GM19239 (cell line): ENCODE measurements around the gene TECPR2.
"Not testable (repeated sequence)": the region's sequence is repeated elsewhere in the genome, so short reads cannot be mapped to it uniquely, and the experiment has no call there.

Source experiments
- DNase-seq: peaks from one replicate; pipeline ENCODE4 v3.0.0; 2011; ENCODE audit warnings: low spot score; ENCODE audit not compliant: insufficient read length
- FAIRE-seq: peaks from 2 replicates; lab custom pipeline; 2011; peaks lifted over from hg19 to GRCh38; lab: Jason Lieb, UNC

Gene TECPR2

GRCh38 chr14:102362545-102363181 lies at the start of gene TECPR2, which contains the start of gene CINP:
Gene TECPR2 (plus strand): TSS chr14:102362941. CDS start chr14:102376722, 13,781 bp downstream.
Gene CINP (minus strand): TSS chr14:102362890. CDS start chr14:102362851, 39 bp downstream.
- peak; percentile 88 for DNase-seq
- peak; percentile 92 for FAIRE-seq

GRCh38 chr14:102314242-102315011 lies 48.3 kb upstream of the TECPR2 start:
- FAIRE-seq: peak; percentile 64
- no peak for DNase-seq

GRCh38 chr14:102315121-102315520 lies 47.6 kb upstream of the TECPR2 start:
- DNase-seq (no peak), FAIRE-seq (no peak)

- FAIRE-seq: peak; percentile 11
- DNase-seq: no peak
Observed at GRCh38 chr14:102316338-102316742, 46.4 kb upstream of the TECPR2 start.

- FAIRE-seq: peak; percentile 92
- DNase-seq: peak; percentile 75
Observed at GRCh38 chr14:102316743-102317563, 45.8 kb upstream of the TECPR2 start.

GRCh38 chr14:102317564-102318248 lies 45.0 kb upstream of the TECPR2 start:
- FAIRE-seq (no peak), DNase-seq (no peak)

- no peak for FAIRE-seq
- no peak for DNase-seq
Observed at GRCh38 chr14:102318781-102319276, 43.9 kb upstream of the TECPR2 start.

GRCh38 chr14:102319351-102320032 lies 43.2 kb upstream of the TECPR2 start, which contains the start of gene ZNF839:
Gene ZNF839 (plus strand): TSS chr14:102319746. CDS start chr14:102319766, 20 bp downstream.
- FAIRE-seq (peak; percentile 75), DNase-seq (peak; percentile 96)

GRCh38 chr14:102320033-102320660 lies 42.6 kb upstream of the TECPR2 start:
- peak; percentile 84 for FAIRE-seq

GRCh38 chr14:102320671-102321455 lies 41.9 kb upstream of the TECPR2 start:
- DNase-seq: no peak
- FAIRE-seq: no peak

More at GRCh38 chr14:102320033-102320660, 42.6 kb upstream of the TECPR2 start:
- no peak for DNase-seq

GRCh38 chr14:102321456-102322422 lies 41.0 kb upstream of the TECPR2 start:
- FAIRE-seq (no peak), DNase-seq (no peak)

- DNase-seq (no peak), FAIRE-seq (no peak)
Observed at GRCh38 chr14:102323102-102323501, 39.6 kb upstream of the TECPR2 start.

GRCh38 chr14:102325791-102326345 lies 36.9 kb upstream of the TECPR2 start:
- no peak for FAIRE-seq
- no peak for DNase-seq

GRCh38 chr14:102326583-102326982 lies 36.2 kb upstream of the TECPR2 start:
- FAIRE-seq (no peak), DNase-seq (no peak)

GRCh38 chr14:102329381-102329780 lies 33.4 kb upstream of the TECPR2 start:
- FAIRE-seq, DNase-seq: not testable (repeated sequence)

GRCh38 chr14:102330806-102331205 lies 31.9 kb upstream of the TECPR2 start:
- FAIRE-seq: no peak
- DNase-seq: no peak
